Stimulated activated CD4-positive, alpha-beta T cell treated with anti-CD3 and anti-CD28 coated beads, TNF-alpha, amount 100 ng/mL, for 48 hours (primary cell): ENCODE measurements around the gene ADAMTSL3.

Experiments
- DNase-seq, 3 donors: peaks; one replicate each; pipeline ENCODE4 v3.0.0-alpha.2; 2020; ENCODE audit warnings: low read depth in 3 of 3

ADAMTSL3 gene

DNA sequence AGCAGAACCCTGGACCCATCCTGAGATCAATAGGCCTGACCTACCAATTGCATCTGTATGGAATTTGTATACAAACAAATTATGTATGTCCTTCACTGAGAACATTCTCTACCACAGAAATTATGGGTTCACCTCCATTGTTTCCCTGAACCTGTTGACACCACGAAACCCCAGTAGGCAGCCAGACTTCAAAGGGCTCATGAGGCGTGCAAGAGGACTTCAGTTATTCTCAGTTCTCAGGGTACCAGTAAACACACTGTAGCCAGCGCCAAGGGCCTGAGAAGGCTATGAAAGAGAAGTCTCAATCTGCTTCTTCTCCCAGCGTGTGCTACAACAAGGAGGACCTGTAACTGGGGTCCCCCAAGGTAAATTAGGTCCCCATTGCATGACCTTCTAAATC is 326.7 kb downstream of the ADAMTSL3 start:
- no peak for DNase-seq

DNA sequence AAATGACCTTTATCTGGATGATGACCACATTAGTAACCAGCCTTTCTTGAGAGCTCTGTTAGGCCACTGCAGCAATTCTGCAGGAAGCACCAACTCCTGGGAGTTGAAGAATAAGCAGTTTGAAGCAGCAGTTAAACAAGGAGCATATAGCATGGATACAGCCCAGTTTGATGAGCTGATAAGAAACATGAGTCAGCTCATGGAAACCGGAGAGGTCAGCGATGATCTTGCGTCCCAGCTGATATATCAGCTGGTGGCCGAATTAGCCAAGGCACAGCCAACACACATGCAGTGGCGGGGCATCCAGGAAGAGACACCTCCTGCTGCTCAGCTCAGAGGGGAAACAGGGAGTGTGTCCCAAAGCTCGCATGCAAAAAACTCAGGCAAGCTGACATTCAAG is 328.8 kb downstream of the ADAMTSL3 start:
- no peak for DNase-seq

GRCh38 chr15:83983634-83984458 is 329.9 kb downstream of the ADAMTSL3 start:
- no peak for DNase-seq

- no peak for DNase-seq
These were observed 330.7 kb downstream of the ADAMTSL3 start for GRCh38 chr15:83984601-83985000.

- no peak for DNase-seq
These were observed 337.2 kb downstream of the ADAMTSL3 start for GRCh38 chr15:83991163-83991562.

DNA sequence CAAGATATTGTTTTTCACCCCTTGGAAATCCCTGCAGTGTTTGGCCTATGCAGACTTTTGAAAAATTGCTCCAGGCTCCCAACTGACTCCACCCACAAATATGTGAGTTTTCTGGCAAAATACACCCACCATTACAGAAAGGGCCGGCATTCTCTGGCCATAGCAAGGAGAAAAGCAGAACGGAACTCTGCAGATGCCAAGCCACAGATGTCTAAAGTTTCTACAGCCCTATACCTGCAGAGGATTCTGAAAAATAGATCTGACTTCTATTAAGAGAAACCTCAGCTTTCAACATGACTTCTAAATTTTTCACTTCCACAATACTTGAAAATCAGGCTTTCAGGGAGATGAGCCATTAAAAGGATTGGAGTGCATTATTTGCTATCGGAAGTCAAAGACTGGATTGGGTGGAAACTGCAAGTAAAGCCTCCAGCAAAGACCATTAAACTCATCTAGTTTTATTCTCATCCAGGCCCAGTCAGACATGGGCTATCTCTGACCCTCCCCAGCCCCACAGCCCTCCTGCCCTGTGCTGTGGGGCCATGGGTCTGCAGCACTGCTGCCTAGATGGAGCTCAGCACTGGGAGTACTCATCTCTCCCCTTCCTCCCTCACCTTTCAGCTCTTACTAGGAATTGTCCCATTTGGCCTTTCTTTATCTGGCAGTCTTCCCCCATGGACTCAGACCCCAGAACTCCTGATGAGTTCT is 338.6 kb downstream of the ADAMTSL3 start:
- no peak for DNase-seq

GRCh38 chr15:83993591-83993990 is 339.7 kb downstream of the ADAMTSL3 start:
- no peak for DNase-seq

- no peak for DNase-seq
These were observed 344.6 kb downstream of the ADAMTSL3 start for GRCh38 chr15:83998486-83998885.

DNA sequence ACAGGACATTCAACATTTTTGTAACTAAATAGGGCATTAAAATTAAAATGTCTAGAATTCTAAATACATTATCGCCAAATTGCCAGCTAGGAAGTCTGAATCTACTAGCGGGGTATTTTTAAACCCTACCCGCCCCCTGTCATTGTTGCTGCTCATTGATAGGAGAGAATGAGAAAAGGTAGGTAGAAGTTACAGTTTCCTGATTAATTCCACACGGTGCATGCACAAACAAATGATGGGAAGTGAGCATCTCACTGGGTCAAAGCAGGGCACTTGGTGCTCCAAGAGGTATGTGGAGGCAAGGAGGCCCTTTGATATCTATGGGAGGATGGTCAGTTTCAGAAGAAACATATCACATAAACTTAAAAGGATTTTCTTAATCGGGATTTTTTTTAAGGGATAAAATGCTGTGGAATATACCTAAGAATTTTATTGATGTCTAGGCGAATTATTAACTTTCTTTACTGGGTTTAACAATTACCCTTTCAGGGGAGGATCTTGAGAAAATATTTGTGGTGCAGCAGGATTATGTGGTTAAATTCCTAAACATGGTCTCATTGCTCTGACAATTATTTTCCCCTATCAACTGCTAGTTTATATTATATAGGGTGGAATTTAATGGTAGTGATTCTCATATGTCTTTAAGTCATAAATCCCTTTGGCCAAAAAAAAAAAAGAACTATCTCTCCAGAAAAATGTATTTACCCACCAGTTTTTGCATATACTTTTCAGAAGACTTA is 345.6 kb downstream of the ADAMTSL3 start:
- DNase-seq: no peak

DNA sequence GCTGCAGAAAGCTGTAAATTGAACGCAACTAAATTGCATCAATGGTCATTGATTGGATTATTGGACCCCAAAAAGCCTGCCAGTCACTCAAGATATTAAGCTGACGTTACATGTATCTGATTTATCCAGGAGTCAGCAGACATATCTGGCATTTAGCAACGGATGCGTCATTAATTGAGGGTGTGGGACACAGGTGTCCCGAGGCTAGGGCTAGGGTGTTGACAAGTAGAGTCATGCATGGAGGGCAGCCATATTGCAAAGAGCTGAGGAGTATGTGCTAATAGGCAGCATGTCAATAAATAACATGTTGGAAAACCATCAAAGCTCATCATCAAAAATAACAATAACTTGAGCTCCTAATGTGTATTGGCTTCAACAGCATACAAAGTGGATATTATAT is 347.1 kb downstream of the ADAMTSL3 start:
- DNase-seq: no peak

- no peak for DNase-seq
These were observed 347.7 kb downstream of the ADAMTSL3 start for GRCh38 chr15:84001655-84002054.

- DNase-seq: no peak
These were observed 350.0 kb downstream of the ADAMTSL3 start for GRCh38 chr15:84003791-84004503.

GRCh38 chr15:84006421-84006820 is 352.5 kb downstream of the ADAMTSL3 start:
- DNase-seq: no peak

- DNase-seq: no peak
These were observed 355.7 kb downstream of the ADAMTSL3 start for GRCh38 chr15:84009616-84010015.

GRCh38 chr15:84010246-84010645 is 356.3 kb downstream of the ADAMTSL3 start:
- no peak for DNase-seq

DNA sequence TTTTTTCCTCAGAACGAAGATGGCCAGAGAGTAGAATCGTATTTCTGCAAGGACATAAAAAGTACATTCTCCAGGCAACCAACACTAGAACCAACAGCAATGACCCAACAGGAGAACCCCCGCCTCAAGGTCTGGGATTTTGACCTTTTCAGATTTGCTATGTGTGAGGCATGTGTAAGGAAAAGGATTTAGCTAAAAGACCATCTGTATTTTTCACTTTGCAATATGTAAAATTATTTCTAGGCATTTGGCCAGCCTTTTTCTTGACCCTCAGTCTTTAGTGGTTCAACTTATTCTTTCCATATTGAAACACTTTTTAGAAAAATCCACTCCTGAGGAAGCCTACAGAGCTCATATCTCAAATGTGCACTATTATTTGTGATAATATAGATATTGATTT is 362.4 kb downstream of the ADAMTSL3 start:
- DNase-seq: no peak

DNA sequence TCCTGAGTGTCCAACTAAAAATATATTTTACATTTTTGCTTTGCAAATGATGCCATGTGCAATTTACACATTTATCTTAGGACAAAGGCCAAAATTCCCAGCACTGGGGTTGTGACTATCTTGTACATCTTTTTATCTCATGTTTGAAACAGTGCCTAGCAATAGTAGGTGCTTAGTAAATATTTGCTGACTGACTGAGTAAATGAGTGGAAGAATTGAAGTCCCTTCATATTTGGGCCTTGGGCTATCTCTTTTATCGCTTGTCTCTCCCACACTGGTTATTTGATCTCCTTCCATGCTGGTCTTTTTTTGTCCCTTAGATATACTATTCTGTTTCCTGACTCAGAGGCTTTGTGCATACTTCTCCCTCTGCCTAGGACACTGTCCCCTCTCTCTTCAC is 368.6 kb downstream of the ADAMTSL3 start:
- no peak for DNase-seq

GRCh38 chr15:84023636-84024035 is 369.7 kb downstream of the ADAMTSL3 start:
- peak in 1 of 3 donors; percentile 19 for DNase-seq

DNA sequence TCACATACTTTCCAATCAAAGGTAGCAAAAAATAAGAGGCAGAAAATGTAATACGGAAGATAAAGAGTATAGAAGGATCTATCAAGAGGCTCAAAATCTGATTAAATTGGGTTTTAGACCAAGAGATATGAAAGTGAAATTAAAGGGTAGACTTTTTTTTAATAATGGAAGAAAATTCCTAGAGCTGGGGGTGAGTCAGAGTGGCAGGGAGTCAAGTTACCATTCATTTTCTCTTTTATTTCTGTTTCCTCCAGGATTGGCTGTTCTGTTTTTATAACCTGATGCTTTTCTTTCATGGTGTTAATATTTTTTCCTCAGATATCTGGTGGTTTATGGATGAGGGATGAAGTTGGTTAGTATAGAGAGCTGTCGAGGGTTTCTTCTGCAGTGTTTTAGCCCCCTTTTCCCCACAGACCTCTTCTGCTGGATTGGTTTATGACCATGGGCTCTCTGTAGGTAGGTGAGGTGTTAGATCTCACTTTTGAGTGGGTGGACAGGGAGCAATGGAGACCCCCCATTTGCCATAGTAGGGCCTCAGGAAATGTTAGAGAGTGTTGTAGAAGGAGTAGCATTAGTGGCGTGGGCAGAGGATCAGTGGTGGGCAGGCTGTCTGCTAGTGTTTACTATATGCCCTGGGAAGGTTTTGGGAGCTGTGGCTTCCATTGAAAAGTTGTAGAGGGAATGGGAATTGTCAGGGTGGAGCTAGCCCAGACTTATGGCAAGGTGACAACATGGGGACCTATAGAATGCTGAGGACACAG is 380.1 kb downstream of the ADAMTSL3 start:
- no peak for DNase-seq

GRCh38 chr15:84034578-84035398 is 380.9 kb downstream of the ADAMTSL3 start:
- no peak for DNase-seq
